ENCODE results near the gene DTWD2. TPM values are rescaled to one million over a fixed set of nuclear protein-coding genes. Genes with fewer than 3 reads are reported as not detected.
"Not testable (repeated sequence)": the region's sequence is repeated elsewhere in the genome, so short reads cannot be mapped to it uniquely, and the experiment has no call there.

The DTWD2 gene
- total and polyA plus RNA-seq, 5 experiments from 2014 or later, result 2.9 to 5.2 (median 3.8) TPM

- H3K4me3 Mint-ChIP-seq, result no peak overlapping the region
- H3K9me3 Mint-ChIP-seq, result no peaks in the 10 kb centered on the region
- no peaks in the 10 kb centered on the region for H3K27me3 Mint-ChIP-seq
- H3K36me3 Mint-ChIP-seq, result peaks cover 0 to 40% (median 27%) of the 10 kb centered on the region in 3 donors
- POLR2A ChIA-PET, result no interaction called here
- H3K27ac Mint-ChIP-seq, result no peak overlapping the region
- DNase-seq, result no peak
- no peak for ATAC-seq
- H3K4me1 Mint-ChIP-seq, result no peaks in the 10 kb centered on the region
Measured at GRCh38 chr5:118924006-118924389, 64.3 kb downstream of the DTWD2 start.

GRCh38 chr5:118923295-118924005 is 64.9 kb downstream of the DTWD2 start:
- no peak for ATAC-seq
- DNase-seq, result no peak

DNA sequence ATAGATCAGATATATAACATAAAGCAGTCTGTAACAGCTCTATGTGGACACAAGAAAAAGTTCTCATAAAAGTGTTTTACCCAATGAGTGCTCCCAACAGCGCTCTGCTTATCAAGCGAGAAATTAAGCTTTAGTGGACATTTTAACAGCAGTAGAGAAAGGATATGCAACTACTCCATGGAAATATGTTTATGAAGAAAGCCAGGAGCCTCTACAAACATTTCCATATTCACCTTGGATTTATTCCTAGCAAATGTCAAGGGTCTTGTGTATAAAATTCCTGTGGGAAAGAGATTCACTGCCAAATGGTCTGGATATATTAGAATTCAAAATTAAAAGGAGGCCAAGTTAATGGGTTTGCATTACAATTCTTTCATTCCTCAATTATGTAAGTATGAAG is 66.5 kb downstream of the DTWD2 start:
- H3K27me3 Mint-ChIP-seq, result no peaks in the 10 kb centered on the region
- H3K27ac Mint-ChIP-seq, result no peak overlapping the region
- DNase-seq (no peak), ATAC-seq (no peak)
- H3K9me3 Mint-ChIP-seq, result no peaks in the 10 kb centered on the region
- POLR2A ChIA-PET, result no interaction called here
- peaks cover 0 to 51% (median 43%) of the 10 kb centered on the region in 3 donors for H3K36me3 Mint-ChIP-seq
- H3K4me1 Mint-ChIP-seq, result no peaks in the 10 kb centered on the region
- no peak overlapping the region for H3K4me3 Mint-ChIP-seq

More at GRCh38 chr5:118923295-118924005, 64.9 kb downstream of the DTWD2 start:
- H3K27ac Mint-ChIP-seq, result no peak overlapping the region
- POLR2A ChIA-PET, result no interaction called here
- no peaks in the 10 kb centered on the region for H3K9me3 Mint-ChIP-seq
- peaks cover 0 to 41% (median 29%) of the 10 kb centered on the region in 3 donors for H3K36me3 Mint-ChIP-seq
- no peak overlapping the region for H3K4me3 Mint-ChIP-seq
- H3K27me3 Mint-ChIP-seq, result no peaks in the 10 kb centered on the region
- no peaks in the 10 kb centered on the region for H3K4me1 Mint-ChIP-seq

DNA sequence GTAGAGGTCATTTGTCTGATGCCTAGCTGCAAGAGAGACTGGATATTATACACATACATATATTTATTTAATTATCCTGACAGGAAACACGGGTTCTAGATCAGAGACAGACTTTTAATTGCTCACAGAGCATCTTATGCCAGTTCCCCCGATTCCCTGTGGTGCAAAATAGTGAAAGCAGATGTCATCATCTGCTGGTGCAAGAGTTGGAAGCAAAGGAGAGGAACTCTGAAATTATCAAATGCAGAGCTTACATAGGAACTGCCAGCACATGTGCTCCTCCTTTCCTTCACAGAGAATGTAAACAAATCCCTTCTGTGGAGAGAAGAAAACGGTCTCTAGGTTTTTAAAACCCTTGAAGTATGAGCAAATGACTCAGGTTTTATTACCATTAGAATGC is 69.3 kb downstream of the DTWD2 start:
- H3K4me1 Mint-ChIP-seq, result no peaks in the 10 kb centered on the region
- ATAC-seq (no peak), DNase-seq (no peak)
- peaks cover 7 to 40% (median 36%) of the 10 kb centered on the region in 3 donors for H3K36me3 Mint-ChIP-seq
- H3K4me3 Mint-ChIP-seq, result no peak overlapping the region
- peaks cover 0 to 4% (median 0%) of the 10 kb centered on the region in 9 donors for H3K9me3 Mint-ChIP-seq
- POLR2A ChIA-PET, result no interaction called here
- H3K27ac Mint-ChIP-seq, result no peak overlapping the region
- H3K27me3 Mint-ChIP-seq, result no peaks in the 10 kb centered on the region

DNA sequence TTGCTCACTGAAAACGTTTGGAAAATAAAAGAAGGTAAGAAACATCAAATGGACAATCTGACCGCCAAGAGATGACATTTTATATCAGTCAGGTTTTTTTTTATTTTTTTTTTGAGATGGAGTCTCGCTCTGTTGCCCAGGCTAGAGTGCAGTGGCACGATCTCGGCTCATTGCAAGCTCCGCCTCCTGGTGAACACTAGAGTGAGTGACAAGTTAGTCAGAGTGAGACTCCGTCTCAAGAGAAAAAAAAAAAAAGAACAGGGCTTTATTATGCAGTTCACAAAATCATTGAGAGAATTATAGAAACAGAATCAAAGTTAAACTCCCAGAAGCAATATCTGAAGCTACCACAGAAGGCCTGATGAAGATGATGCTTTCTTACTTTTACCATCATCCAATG is 70.1 kb downstream of the DTWD2 start:
- ATAC-seq (no peak), DNase-seq (no peak)
- Mint-ChIP-seq H3K4me1 (no peaks in the 10 kb centered on the region), H3K27ac (no peak overlapping the region), H3K27me3 (no peaks in the 10 kb centered on the region), H3K36me3 (peaks cover 7 to 38% (median 36%) of the 10 kb centered on the region in 3 donors), H3K9me3 (peaks cover 0 to 4% (median 0%) of the 10 kb centered on the region in 9 donors), H3K4me3 (no peak overlapping the region)
- POLR2A ChIA-PET, result no interaction called here

DNA sequence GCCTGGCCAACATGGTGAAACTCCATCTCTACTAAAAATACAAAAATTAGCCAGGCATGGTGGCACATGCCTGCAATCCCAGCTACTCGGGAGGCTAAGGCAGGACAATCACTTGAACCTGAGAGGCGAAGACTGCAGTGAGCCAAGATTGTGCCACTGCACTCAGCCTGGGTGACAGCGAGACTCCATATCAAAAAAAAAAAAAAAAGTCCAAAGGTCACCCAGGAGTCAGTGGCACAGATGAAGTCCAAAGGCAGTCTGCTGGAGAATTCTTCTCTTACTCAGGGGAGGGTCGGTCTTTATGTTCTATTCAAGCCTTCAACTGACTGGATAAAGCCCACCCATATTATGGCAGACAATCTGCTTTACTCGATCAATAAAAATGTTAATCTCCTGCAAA is 80.8 kb downstream of the DTWD2 start:
- H3K9me3 Mint-ChIP-seq, DNase-seq, H3K27ac Mint-ChIP-seq, H3K4me1 Mint-ChIP-seq, ATAC-seq, H3K4me3 Mint-ChIP-seq, H3K27me3 Mint-ChIP-seq, POLR2A ChIA-PET: not testable (repeated sequence)
- peaks cover 0 to 21% (median 6%) of the 10 kb centered on the region in 3 donors for H3K36me3 Mint-ChIP-seq

- peaks cover 0 to 17% (median 4%) of the 10 kb centered on the region in 3 donors for H3K36me3 Mint-ChIP-seq
- H3K9me3 Mint-ChIP-seq, result no peaks in the 10 kb centered on the region
- H3K4me1 Mint-ChIP-seq, result peaks cover 0 to 4% (median under 1%) of the 10 kb centered on the region in 4 donors
- no peak overlapping the region for H3K4me3 Mint-ChIP-seq
- no peak overlapping the region for H3K27ac Mint-ChIP-seq
- POLR2A ChIA-PET, result no interaction called here
- ATAC-seq (no peak), DNase-seq (no peak)
- H3K27me3 Mint-ChIP-seq, result no peaks in the 10 kb centered on the region
Measured at GRCh38 chr5:118906947-118907346, 81.4 kb downstream of the DTWD2 start.

DNA sequence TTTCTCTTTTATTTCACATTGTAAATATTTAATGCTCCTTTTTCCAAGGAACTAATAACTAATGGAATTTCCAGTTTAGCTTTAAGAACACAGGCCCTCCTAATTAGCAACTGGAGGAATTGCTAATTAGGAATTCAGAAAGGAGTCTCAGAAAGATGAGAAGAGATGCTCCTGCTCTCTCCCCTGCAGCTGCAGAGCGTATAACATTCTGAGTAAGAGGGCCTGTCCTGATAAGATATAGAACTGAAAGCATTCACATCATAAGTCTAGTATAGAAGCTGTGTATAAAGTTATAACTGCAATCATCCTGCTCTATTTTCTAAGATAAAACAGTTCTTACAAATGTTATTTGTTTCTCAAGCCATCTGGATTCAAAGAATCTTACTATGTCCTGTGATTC is 83.2 kb downstream of the DTWD2 start:
- DNase-seq (no peak), ATAC-seq (no peak)
- H3K36me3 Mint-ChIP-seq, result peaks cover 0 to 14% (median 3%) of the 10 kb centered on the region in 3 donors
- no peaks in the 10 kb centered on the region for H3K27me3 Mint-ChIP-seq
- no peaks in the 10 kb centered on the region for H3K9me3 Mint-ChIP-seq
- H3K4me1 Mint-ChIP-seq, result peaks cover 0 to 4% (median under 1%) of the 10 kb centered on the region in 4 donors
- POLR2A ChIA-PET, result no interaction called here
- no peak overlapping the region for H3K4me3 Mint-ChIP-seq
- H3K27ac Mint-ChIP-seq, result no peak overlapping the region

GRCh38 chr5:118902656-118903438 is 85.5 kb downstream of the DTWD2 start:
- POLR2A ChIA-PET, result no interaction called here
- H3K4me1 Mint-ChIP-seq, result peaks cover 0 to 2% (median 0%) of the 10 kb centered on the region in 4 donors
- peaks cover 0 to 16% (median 7%) of the 10 kb centered on the region in 3 donors for H3K36me3 Mint-ChIP-seq
- H3K9me3 Mint-ChIP-seq, result no peaks in the 10 kb centered on the region
- no peak overlapping the region for H3K27ac Mint-ChIP-seq
- ATAC-seq (no peak), DNase-seq (no peak)
- no peak overlapping the region for H3K4me3 Mint-ChIP-seq
- H3K27me3 Mint-ChIP-seq, result no peaks in the 10 kb centered on the region

DNA sequence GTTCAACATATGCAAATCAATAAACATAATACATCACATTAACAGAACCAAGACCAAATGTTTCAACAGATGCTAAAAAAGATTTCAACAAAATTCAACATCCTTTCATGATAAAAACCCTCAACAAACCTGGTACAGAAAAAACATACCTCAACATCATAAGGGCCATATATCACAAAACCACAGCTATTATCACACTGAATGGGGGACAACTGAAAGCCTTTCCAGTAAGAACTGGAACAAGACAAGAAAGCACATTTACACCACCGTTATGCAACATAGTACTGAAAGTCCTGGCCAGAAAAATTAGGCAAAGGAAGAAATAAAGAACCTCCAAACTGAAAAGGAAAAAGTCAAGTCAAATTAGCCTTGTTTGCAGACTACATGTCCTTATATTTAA is 93.6 kb downstream of the DTWD2 start:
- POLR2A ChIA-PET, result no interaction called here
- peaks cover 0 to 2% (median 0%) of the 10 kb centered on the region in 4 donors for H3K4me1 Mint-ChIP-seq
- H3K27ac Mint-ChIP-seq, result no peak overlapping the region
- no peaks in the 10 kb centered on the region for H3K27me3 Mint-ChIP-seq
- no peaks in the 10 kb centered on the region for H3K9me3 Mint-ChIP-seq
- ATAC-seq, result no peak
- H3K4me3 Mint-ChIP-seq, result no peak overlapping the region
- DNase-seq, result no peak
- H3K36me3 Mint-ChIP-seq, result peaks cover 0 to 16% (median 8%) of the 10 kb centered on the region in 3 donors

- Mint-ChIP-seq H3K36me3 (peaks cover 0 to 7% (median 5%) of the 10 kb centered on the region in 3 donors), H3K4me1 (peaks cover 0 to 2% (median 0%) of the 10 kb centered on the region in 4 donors), H3K27me3 (no peaks in the 10 kb centered on the region), H3K9me3 (no peaks in the 10 kb centered on the region), H3K27ac (peak overlapping the region in 1 of 10 donors; percentile 10), H3K4me3 (no peak overlapping the region)
- DNase-seq, result no peak
- POLR2A ChIA-PET, result no interaction called here
- no peak for ATAC-seq
Measured at GRCh38 chr5:118891252-118891651, 97.1 kb downstream of the DTWD2 start.

DNA sequence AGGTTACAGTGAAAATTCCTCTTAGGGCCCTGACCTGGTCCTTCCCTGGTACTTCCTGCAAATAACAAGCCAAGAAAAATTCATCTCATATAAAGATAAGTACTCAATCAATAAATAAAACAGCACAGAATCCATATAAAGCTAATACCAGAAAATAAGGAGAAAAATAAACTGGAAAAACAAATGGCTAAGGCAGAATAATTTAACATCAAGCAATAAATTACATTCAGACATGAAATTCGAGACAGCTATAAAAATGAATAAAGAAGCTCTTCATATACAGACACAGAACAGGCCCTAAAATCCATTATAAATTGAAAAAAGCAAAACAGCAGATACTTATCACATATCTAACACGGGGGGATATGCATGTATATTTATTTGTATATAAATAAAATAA is 99.2 kb downstream of the DTWD2 start:
- Mint-ChIP-seq H3K36me3 (peaks cover 0 to 7% (median 6%) of the 10 kb centered on the region in 3 donors), H3K27ac (no peak overlapping the region), H3K27me3 (no peaks in the 10 kb centered on the region), H3K4me3 (no peak overlapping the region), H3K4me1 (no peaks in the 10 kb centered on the region), H3K9me3 (no peaks in the 10 kb centered on the region)
- POLR2A ChIA-PET, result no interaction called here
- ATAC-seq, result no peak
- DNase-seq, result no peak

- H3K27me3 Mint-ChIP-seq, result no peaks in the 10 kb centered on the region
- H3K4me1 Mint-ChIP-seq, result no peaks in the 10 kb centered on the region
- no peak for DNase-seq
- no peak overlapping the region for H3K27ac Mint-ChIP-seq
- H3K4me3 Mint-ChIP-seq, result no peak overlapping the region
- peaks cover 0 to 4% (median 0%) of the 10 kb centered on the region in 9 donors for H3K9me3 Mint-ChIP-seq
- peaks cover under 1 to 9% (median 8%) of the 10 kb centered on the region in 3 donors for H3K36me3 Mint-ChIP-seq
- POLR2A ChIA-PET, result no interaction called here
- no peak for ATAC-seq
Measured at GRCh38 chr5:118888556-118888955, 99.8 kb downstream of the DTWD2 start.
